DMS53 treated with DMSO at 0.1 percent for 48 hours (cell line): ENCODE results near the gene UCK2.

Source experiments
- DNase-seq: peaks from one replicate; lab custom pipeline; 2025; ENCODE audit not compliant: unreplicated experiment; lab: John Stamatoyannopoulos, UW

The UCK2 gene

DNA sequence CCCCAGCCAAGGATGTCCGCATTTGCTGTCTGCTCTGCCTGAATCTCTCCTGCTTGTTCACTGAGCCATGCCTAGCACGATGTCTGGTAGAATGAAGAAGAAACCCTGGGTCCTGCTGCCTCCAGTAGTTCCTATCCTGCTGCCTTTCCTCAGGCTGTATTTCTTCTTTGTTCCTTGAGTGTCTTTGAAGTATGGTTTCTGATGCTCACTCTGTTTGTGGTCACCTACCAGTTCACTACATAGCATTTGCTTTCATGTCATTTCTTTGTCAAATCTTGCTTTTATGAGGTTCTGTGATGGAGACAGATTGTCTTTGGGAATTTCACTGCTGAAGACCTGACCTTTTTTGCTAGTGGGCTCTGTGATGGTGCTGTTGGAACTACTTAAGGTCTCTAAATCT, 5.9 kb downstream of the UCK2 start:
- no peak for DNase-seq

DNA sequence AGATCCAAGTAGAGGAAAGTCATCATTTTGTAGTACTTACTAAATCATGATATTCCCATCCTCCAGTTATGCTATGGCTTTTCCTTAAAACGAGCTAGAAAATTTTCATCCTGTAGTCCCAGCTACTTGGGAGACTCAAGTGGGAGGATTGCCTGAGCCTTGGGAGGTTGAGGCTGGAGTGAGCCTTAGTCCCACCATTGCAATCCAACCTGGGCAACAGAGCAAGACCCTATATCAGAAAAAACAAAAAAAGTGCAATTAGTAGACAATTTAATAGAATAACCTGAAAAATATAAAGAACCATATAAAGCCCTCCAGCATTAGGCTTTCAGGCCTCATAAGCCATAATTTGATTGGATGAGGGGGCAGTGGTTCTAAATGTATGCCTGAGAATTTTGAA, 6.8 kb downstream of the UCK2 start:
- no peak for DNase-seq

DNA sequence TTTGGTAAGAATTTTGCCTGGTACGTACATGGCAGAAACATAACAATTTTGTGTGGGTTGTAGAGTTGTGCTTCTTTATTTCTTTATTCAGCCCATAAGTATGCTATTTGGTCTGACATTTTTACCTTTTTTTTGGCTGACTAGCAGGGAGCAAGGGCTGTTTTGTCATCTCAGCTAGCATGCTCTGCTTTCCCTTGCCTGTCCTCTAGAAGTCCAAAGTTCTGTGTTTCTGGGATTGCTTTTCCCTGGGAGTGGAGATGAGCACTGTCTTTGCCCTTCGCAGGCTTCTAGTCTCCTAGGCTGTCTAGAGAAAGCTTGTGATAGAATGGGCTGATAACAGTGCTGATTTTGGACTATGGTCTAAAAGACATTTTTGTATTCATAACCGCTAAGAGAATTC, 7.5 kb downstream of the UCK2 start:
- no peak for DNase-seq

DNA sequence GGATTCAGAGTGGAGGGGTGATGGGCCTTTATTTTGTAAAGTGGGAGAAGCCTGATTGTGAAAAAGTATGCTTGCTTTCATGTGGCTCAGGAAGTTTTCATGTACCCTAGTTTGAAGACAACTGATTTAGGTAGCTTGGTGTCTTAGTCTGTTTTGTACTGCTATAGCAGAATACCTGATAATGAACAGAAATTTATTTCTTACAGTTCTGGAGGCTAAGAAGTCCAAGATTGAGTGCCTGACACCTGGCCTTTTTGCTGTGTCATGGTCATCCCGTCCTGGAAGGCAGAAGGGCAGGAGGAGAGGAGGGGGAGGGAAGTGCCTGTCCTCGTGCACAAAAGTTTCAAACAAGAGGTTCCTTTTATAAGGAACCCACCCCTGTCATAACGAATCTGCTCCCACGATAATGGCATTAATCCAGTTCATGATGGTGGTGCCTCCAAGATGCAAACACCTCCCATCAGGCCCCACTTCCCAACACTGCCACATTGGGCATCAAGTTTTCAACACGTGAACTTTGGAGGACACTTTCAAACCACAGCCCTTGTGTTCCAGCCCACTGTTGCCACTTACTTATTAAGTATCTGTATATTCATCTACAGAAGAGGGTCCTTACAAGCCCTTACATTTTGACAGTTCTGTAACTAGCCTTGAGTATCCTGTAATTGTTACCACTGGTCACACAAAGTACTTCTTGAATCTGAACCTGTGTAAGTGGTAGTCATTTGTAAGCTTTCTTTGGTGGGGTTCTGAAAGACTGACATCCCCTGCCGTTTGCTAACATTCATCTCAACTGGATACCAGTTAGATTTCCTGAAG, 9.5 kb downstream of the UCK2 start:
- DNase-seq, result no peak

DNA sequence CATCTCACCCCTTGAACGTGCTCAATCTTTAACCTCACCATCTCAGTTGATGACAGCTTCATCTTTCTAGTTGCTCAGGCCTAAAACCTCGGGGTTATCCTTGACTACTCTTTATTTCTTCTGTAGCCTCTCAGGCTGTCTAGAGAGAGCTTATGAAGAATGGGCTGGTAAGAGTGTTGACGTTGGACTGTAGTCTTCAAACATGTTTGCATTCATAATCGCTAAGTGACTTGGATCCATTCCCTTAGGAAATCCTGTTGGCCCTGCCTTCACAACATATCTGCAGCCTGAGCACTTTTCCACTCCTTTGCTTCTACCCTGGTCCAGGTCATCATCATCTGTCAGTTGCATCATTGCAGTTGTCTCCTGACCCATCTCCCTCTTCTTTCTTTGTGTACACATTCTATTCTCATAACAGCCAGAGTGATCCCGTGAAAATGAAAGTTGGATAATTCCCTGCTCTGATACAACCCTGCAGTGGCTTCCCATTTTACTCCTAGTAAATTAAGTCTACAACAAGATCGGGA, 10.5 kb downstream of the UCK2 start:
- no peak for DNase-seq

DNA sequence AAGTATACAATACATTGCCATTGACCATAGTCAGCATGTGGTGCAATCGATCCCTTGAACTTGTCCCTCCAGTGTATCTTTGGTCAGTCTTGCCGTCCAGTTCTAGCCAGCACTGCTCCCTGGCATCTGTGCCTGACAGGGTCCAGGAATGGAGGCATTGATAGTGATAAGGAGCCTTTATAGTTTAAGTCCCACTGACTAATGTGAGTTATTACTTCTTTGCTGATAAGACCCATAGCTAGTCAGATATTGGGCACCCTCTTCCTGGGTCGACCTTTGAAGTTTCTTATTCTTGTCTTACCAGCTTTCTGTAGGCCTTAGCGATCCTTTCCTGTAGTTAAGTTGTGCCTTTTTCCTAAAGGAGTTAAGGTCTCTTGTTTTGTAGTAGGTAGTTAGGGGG, 13.0 kb downstream of the UCK2 start:
- no peak for DNase-seq

DNA sequence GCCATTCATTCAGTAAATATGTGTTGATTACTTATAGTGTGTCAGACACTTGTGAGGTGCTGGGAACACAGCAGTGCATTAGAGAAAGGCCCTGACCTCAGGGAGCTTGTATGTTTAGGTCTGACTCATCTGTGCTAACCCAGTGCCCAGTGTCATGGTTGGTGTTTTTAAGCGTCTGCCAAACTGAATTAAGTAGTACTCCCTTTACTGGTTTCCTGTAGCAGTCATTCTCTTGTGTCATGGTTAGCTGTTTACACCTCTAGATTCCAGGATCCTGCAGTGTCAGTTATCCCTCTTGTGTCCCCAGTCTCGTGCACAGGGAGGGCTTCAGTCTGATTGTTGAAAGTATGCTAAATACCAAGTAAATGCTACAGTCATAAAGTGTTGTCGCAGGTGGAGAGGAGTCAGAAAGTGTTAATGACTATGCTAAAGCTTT, 14.2 kb downstream of the UCK2 start:
- no peak for DNase-seq

DNA sequence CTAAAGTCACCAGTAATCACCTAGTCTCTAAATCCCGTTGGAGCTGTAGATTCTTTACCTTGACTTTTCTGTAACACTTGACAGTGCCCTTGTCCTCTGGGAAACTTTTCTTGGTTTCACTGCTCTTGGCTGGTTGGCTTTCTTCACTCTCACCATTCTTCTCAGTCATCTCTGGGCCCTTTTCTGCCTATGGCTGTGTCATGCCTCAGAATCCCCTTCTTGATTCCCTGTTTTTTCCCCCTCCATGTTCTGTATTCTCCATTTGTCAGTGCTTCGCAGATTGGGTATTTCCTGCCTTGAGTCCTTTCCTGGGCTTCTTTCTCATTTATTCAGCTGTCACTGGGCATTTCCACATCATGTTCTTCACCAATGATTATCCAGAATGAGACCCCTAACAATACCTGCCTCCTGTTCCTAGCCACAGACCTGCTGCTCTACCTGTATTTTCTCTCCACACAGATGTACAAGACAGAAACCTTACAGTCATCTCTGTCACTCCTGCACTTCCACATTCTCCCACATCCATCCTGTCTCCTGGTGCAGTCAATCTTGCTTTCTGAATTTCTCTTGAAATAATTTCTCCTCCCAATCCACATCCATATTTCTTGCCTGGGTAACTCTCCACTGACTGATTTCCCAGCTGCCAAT, 14.7 kb downstream of the UCK2 start:
- DNase-seq, result no peak

DNA sequence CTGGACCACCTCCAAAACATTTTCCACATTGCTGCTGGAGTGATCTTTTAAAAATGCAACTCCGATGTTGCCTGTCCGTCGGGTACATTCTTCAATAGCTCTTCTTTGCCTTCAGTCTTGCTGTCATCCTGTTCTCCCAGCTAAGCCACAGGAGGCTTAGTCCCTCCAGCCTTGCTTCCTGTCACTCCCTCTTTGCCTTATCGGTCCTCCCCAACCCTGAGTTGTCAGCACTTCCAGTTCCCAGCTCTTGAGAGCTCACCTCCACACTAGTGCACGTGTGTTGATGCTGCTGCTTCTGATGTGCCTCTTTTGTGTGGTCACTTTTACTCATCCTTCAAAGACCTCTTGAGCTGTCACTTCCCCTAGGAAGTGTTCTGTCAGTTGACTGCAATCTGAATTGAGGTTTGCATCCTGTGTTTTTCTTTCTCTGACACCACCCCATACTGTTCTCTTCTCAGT, 15.3 kb downstream of the UCK2 start:
- peak; percentile 21 for DNase-seq

DNA sequence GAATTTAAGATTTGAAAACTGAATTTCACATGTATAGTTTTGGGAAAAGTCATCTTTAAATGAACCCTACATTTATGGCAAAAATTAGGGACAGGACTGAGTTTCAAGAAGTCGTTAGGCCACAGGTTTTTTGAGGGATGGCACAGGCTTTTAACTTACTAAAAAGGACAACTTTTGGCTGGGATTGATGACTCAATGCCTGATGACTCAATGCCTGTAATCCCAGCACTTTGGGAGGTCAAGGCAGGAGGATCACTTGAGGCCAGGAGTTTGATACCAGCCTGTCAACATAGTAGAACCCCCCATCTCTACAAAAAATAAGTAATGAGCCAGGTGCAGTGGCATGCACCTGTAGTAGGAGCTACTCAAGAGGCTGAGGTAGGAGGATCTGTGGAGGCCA, 15.9 kb downstream of the UCK2 start:
- no peak for DNase-seq

DNA sequence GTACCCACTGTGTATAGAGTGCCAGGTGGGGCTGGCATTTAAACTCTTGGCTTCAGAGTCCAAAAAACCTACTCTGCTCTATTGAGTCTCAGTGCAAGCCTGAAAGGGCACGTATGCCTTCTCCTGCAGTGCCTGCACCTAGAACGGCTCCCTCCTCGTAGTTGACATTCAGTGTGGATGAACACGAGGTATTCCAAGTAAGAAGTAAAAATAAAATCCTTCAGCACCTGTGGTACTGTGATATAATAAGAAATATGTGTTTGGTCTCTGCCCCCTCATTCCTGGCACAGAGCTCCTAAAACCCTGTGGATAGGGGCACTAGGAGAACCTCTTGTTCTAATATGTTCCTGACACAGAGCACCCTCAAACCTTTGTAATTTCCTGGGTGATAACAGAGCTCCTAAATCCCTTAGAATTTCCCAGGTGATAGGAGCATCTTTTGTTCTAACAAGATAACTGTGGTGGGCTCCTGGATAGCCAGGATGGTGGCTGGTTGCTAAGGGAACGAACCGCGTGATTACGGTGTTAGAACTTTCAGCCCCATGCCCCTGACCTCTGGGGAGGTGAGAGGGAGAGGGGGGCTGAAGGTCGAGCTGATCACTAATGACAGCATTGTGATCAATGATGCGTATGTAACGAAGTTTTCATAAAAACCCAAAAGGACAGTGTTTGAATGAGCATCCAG, 16.8 kb downstream of the UCK2 start:
- DNase-seq, result no peak

DNA sequence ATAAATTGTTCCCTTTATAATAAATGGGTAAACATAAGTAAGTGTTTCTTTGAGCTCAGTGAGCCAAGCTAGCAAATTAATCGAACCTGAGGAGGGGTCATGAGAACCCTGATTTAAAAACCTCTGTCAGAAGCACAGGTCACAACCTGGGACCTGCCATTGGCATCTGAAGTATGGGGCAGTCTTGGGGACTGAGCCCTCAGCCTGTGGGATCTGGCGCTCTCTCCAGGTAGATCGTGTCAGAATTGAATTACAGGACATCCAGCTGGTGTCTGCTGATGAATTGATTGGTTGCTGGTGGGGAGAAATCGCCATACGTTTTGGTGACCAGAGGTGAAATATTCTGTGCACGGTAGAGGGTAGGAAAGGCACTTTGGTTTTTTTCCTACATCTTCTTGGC, 17.5 kb downstream of the UCK2 start:
- DNase-seq, result no peak

DNA sequence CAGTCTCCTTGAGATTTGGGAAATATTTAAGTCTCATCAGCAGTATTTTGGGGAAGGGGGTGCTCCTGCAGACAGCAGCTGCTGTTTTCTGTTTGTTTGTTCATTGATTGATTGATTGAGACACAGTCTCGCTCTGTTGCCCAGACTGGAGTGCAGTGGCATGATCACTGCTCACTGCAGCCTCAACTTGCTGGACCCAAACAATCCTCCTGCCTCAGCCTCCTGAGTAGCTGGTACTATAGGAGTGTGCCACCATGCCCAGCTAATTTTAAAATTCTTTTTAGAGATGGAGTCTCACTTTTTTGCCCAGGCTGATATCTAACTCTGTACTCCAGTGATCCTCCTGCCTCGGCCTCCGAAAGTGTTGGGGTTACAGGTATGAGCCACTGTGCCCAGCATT, 18.2 kb downstream of the UCK2 start:
- no peak for DNase-seq

DNA sequence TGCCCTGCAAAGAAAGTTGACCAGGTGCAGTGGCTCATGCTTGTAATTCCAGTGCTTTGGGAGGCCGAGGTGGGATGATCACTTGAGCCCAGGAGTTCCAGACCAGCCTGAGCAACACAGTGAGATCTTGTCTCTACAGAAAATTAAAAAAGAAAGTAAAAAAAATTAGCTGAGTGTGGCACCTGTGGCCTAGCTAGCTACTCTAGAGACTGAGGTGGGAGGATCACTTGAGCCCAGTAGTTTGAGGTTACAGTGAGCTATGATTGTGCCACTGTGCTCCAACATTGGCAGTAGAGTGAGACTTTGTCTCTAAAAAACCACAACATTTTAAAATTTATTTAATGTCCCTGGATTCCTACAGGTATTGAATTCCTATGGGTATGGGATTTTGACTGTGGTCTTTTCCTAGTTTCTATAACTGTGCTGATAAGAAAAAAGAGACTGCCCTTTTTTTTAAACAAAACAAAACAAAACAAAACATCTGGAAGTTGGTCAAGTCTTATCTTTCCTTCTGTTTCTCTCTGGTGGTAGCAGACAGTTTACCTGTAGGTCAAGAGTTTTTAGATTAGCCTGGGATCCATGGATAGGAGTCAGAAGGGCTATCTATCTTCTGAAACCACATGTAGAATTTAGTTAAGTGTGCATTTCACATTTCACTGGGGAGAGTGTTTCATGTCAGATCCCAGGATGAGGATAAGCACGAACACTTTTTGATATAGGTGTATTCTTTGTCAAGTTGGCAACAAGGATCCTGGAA, 18.8 kb downstream of the UCK2 start:
- no peak for DNase-seq

DNA sequence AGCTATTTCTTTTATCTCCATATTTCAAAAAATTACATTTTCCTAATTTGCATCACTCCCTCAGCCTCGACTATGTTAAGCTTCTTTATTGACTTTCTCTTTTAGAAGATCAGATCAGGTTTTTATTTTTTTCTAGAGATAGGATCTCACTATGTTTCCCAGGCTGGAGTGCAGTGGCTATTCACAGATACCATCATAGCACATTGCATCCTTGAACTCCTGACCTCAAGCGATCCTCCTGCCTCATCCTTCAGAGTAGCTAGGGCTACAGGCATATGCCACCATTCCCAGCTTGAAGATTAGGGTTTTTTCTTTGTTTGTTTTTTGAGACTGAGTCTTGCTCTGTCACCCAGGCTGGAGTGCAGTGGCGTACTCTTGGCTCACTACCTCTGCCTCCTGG, 20.1 kb downstream of the UCK2 start:
- no peak for DNase-seq

DNA sequence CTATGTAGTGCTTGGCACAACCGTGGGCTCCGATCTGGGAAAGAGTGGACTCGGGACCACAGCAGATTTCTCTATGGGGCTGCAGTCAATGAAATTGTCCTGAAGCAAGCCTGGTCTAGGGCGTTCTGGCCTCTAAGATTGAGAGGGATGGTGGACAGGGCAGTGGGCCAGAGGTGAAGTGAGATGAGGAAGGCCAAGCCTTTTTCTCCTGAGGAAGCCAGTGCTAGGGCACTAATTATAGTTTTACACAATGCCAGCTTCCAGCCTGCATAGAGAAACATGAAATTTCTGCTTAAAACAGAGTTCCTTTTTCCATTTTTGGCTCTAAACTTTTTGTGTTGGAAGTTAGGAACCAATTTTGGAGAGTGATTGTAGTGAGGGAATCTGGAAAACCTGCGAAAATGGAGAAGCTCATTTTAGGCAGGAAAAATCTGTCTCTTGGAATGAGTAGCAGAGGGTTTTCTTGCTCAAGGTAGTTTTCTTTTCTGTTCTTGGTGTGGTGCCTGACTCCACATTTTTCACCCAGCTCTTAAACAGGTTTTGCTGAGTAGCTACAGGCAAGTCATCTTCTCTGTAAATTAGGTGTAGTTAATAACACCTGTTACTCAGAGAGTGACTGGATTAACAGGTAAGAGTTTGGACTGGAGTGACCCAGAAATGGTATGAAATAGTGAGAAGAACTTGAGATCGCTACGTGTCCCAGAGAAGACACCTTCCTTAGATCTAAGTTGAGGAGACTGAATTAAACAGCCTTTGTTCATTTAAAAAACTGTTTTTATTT, 22.1 kb downstream of the UCK2 start:
- DNase-seq, result no peak

DNA sequence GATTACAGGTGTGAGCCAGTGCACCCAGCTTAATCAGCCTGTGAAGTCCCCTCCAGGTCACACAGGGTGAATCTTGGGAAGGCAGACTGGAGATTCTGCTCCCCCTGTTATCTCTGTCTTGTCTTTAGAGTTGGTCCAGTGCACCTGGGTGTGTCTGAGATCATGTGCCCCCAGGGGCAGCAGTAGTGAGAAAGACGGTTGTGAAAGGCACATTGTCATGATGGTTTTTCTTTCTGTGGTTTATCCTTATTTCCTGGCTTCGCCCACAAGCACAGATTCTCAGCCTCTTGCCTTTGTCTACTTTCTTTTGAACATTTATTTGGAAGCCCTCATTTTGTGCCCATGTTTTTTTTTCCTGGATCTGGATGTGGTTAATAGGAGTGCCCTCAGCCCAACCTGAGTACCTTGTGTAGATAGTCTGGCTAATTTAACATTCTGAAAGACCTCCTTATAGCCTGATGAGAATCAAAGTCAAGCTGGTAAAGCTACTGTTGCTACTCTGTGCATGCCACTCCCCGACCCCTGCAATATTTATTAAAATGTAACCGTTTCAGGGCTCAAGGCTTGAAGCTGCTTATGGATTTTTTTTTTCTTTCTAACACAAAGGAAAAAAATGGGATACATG, 23.7 kb downstream of the UCK2 start:
- DNase-seq, result no peak

DNA sequence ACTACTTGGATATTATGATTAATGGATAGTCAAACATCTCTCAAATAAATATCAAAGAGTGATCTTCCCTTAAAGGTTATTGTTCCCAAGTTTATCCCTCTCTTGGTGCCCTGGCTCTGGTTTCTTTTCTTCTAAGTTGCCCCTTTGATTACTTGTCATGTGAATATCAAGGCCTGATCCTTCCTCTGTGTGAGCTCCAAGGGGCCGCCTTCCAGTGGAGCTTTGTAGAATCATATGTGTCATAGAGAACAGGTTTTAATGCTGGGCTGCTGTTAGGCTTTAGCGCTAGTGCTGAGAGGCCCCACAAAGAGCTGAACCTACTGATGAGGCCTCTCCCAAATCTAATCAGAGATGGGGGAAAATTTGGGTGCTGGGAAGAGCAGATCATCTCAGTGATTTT, 25.5 kb downstream of the UCK2 start:
- DNase-seq, result no peak

DNA sequence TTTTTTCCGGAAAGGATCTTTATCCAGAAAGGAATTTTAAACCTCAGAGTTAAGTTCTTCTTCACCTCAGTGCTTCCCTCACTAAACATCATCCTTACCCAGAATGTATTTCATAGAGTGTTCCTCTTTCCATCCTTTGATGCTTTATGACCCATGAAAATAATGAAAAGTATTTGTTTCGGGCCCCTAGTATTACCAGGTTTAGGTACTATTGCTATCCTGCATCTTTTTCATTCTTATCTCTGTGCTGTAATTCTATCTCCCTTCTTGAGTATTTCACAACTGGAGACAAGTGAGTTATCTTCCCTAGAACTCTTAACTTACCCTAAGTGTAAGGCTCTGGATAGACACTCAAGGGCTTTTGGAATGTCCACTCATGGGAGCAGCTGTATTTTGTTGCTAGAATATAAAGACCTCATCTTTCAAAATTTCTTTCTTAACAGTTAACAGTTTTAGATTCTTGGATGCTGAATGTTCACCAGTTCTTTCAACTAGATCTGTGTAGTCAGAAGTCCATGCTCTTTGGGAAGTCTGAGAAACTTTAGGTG, 26.2 kb downstream of the UCK2 start:
- DNase-seq, result no peak
